K562 (cell line): ENCODE results near the gene ATF4. TPM values are rescaled to one million over a fixed set of nuclear protein-coding genes. Genes with fewer than 3 reads are reported as not detected.
A peak's percentile ranks its signal among the peaks of the same experiment; 100 is the strongest.

ENCODE experiments used
- GATAD2A ChIP-seq: fragments of 450-650 bp; IDR thresholded peaks from 2 replicates; pipeline ENCODE4 v1.6.1; 2017
- HMGN3 ChIP-seq: IDR thresholded peaks from 2 replicates; pipeline ENCODE4 v1.6.1; 2011; ENCODE audit warnings: borderline replicate concordance, low read depth, mild to moderate bottlenecking, mixed read lengths, low read length; ENCODE audit not compliant: insufficient read length; ENCODE audit errors: extremely low read depth
- HMGXB4 ChIP-seq: sonication (generic); formaldehyde crosslinking; IDR thresholded peaks from 2 replicates; pipeline ENCODE4 v1.8.1; 2023; ENCODE audit warnings: mild to moderate bottlenecking, missing genetic modification reagents
- HSF4 ChIP-seq: fragments of 250-450 bp; sonication (Bioruptor Pico); IDR thresholded peaks from 2 replicates; pipeline ENCODE4 v2.1.2; 2022; ENCODE audit warnings: mild to moderate bottlenecking, moderate library complexity, borderline replicate concordance
- IRF1 ChIP-seq: sonication (generic); formaldehyde crosslinking; IDR thresholded peaks from 2 replicates; pipeline ENCODE4 v1.8.0; 2022; ENCODE audit warnings: missing genetic modification reagents, mild to moderate bottlenecking, borderline replicate concordance
- KDM5B ChIP-seq: fragments of 200-600 bp; sonication (generic); IDR thresholded peaks from 2 replicates; pipeline ENCODE4 v1.6.1; 2012; ENCODE audit warnings: low read depth, mild to moderate bottlenecking, moderate library complexity, low read length, control low read depth, inconsistent platforms; ENCODE audit not compliant: insufficient replicate concordance
- PCBP1 ChIP-seq: fragments of 200-400 bp; formaldehyde crosslinking; IDR thresholded peaks from 2 replicates; pipeline ENCODE4 v1.6.1; 2018; ENCODE audit warnings: mild to moderate bottlenecking, low read depth, low read length; ENCODE audit not compliant: poor library complexity, severe bottlenecking
- RBM15 ChIP-seq: fragments of 200-400 bp; formaldehyde crosslinking; IDR thresholded peaks from 2 replicates; pipeline ENCODE4 v1.6.1; 2018; ENCODE audit warnings: mild to moderate bottlenecking, low read length, moderate library complexity; ENCODE audit not compliant: insufficient read depth
- RFX1 ChIP-seq: fragments of 450-650 bp; IDR thresholded peaks from 2 replicates; pipeline ENCODE4 v1.6.1; 2016; ENCODE audit warnings: mild to moderate bottlenecking, moderate library complexity
- RFX5 ChIP-seq: IDR thresholded peaks from 2 replicates; pipeline ENCODE4 v1.6.1; 2011; ENCODE audit warnings: low read depth, mild to moderate bottlenecking, improper control_type of control experiment, low read length
- SAFB ChIP-seq: fragments of 200-400 bp; formaldehyde crosslinking; IDR thresholded peaks from 2 replicates; pipeline ENCODE4 v1.6.1; 2017; ENCODE audit warnings: low read depth, low read length, borderline replicate concordance
- SPI1 ChIP-seq: IDR thresholded peaks from 2 replicates; pipeline ENCODE4 v1.6.1; 2011; ENCODE audit warnings: low read depth, low read length, control low read depth, borderline replicate concordance
- TAF7 ChIP-seq: fragments of 450-650 bp; IDR thresholded peaks from 2 replicates; pipeline ENCODE4 v1.6.1; 2016; ENCODE audit warnings: missing genetic modification characterization, missing compliant biosample characterization
- TCF3 ChIP-seq: sonication (generic); formaldehyde crosslinking; IDR thresholded peaks from 2 replicates; pipeline ENCODE4 v1.4.0; 2020; ENCODE audit warnings: mild to moderate bottlenecking, missing genetic modification reagents
- VEZF1 ChIP-seq: fragments of 200-800 bp; sonication (Bioruptor generic); IDR thresholded peaks from 2 replicates; pipeline ENCODE4 v1.6.1; 2017; ENCODE audit warnings: missing genetic modification characterization, missing compliant biosample characterization
- ZFP36 ChIP-seq: fragments of 150-350 bp; IDR thresholded peaks from 2 replicates; pipeline ENCODE4 v1.6.1; 2018; ENCODE audit warnings: low read length, low read depth; ENCODE audit not compliant: partially characterized antibody
- polyA plus RNA-seq, 8 experiments: library from polyadenylated mRNA; depleted of rRNA in 4 of 8; stranded (reverse) in 5 of 8; unstranded in 3 of 8; fragments of >200 nt; fragmentation: Nextera tagmentation in 2 of 8; fragmentation: Illumina TruSeq in 1 of 8; extraction: Ambion mirVana in 2 of 8; extraction: Trizol in 1 of 8; gene quantifications; 2 replicates each; pipeline versions ENCODE4 v1.2.1 to v1.2.3, GENCODE V29; 2011 to 2014; ENCODE audit warnings: inconsistent platforms in 1 of 8, missing spikeins in 1 of 8
- total RNA-seq, 7 experiments: library from RNA; depleted of rRNA in 6 of 7; stranded (reverse); fragments of >200 nt in 6 of 7; fragmentation: Illumina TruSeq in 2 of 7; extraction: Trizol in 2 of 7; gene quantifications; 2 replicates each; pipeline versions ENCODE4 v1.2.1 to v1.2.3, GENCODE V29; 2011 to 2021; ENCODE audit warnings: low replicate concordance in 1 of 7

ATF4 gene
- total and polyA plus RNA-seq, 9 of the 15 experiments (the other 6 are each of a cell fraction or from before 2014, with no cell fraction given) = 93.1 to 723 (median 355) TPM

- TF ChIP-seq HMGN3 (no peak), HSF4 (no peak), RFX1 (no peak), PCBP1 (no peak), KDM5B (peak; percentile 89), TCF3 (CRISPR knock-in tag) (no peak; the same call in 1 of the 2 replicates), SAFB (no peak), VEZF1 (peak; percentile 61), IRF1 (CRISPR knock-in tag) (no peak), SPI1 (peak; percentile 83), RBM15 (no peak), ZFP36 (no peak), RFX5 (no peak), HMGXB4 (CRISPR knock-in tag) (no peak), TAF7 (tag) (no peak), GATAD2A (no peak; the same call in 1 of the 2 replicates)
Measured at GRCh38 chr22:39532215-39533073, 12.1 kb downstream of the ATF4 start, which contains the start of gene RPS19BP1 (continued).
